Measurements from ENCODE around the gene CMYA5. TPM values are rescaled to one million over a fixed set of nuclear protein-coding genes. Genes with fewer than 3 reads are reported as not detected.

The CMYA5 gene
- total RNA-seq, 1 donor: 1.7 TPM

DNA sequence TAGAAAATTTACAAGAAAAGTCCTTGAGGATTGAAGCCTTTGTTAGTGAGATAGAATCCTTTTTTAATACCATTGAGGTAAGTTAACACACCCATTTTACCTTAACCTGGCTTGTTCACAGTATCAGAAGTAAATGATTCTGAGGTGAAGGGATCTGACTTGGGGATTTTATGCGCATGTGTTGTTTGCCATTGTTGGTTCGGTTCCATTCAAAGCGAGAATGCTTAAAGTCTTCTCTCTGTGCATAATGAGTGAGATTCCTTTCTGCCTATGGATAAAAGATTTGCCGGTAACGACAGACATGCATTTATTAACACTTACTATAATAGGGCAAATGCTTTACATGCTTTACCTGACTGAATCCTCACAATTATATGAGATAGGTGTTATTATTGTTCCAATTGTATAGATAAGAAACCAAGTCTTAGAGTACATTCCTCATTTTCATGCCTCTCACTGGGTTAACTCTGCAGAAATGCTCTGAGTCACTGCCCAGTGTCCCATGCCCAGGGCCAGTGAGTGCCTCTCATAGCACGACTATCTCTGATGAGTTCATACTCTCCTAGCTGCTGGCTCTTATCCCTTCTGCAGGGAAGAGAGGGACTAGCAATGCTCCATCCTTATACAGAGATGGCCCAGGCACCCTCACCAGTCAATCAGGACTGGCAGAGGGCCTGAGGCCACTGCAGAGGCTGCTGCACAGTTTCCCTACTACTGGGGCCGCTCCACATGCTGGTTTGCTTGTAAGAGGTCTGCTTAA lies 54.4 kb downstream of the CMYA5 start:
- TF ChIP-seq, protein P1, sequence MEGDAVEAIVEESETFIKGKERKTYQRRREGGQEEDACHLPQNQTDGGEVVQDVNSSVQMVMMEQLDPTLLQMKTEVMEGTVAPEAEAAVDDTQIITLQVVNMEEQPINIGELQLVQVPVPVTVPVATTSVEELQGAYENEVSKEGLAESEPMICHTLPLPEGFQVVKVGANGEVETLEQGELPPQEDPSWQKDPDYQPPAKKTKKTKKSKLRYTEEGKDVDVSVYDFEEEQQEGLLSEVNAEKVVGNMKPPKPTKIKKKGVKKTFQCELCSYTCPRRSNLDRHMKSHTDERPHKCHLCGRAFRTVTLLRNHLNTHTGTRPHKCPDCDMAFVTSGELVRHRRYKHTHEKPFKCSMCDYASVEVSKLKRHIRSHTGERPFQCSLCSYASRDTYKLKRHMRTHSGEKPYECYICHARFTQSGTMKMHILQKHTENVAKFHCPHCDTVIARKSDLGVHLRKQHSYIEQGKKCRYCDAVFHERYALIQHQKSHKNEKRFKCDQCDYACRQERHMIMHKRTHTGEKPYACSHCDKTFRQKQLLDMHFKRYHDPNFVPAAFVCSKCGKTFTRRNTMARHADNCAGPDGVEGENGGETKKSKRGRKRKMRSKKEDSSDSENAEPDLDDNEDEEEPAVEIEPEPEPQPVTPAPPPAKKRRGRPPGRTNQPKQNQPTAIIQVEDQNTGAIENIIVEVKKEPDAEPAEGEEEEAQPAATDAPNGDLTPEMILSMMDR (IDR thresholded peaks at IDR 0.05; ENCODE audit: insufficient read depth, low read length): no peak
- no peak overlapping the region for H3K4me3 ChIP-seq (ENCODE audit: low read depth, low read length)
- peak; percentile 6 for DNase-seq (ENCODE audit: low read depth)

DNA sequence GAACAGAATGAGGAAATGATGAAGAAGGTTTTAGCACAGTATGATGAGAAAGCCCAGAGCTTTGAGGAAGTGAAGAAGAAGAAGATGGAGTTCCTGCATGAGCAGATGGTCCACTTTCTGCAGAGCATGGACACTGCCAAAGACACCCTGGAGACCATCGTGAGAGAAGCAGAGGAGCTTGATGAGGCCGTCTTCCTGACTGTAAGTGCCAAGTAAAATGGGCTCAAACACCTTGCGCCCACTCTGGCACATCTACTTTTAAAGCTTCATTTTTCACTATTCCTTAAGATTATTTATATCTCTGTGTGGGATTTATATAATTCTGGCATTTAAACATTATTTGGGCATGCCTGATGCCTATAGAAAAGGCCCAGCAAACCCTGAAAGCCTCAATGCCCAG lies 55.6 kb downstream of the CMYA5 start:
- no peak for DNase-seq (ENCODE audit: low read depth)
- no peak overlapping the region for H3K4me3 ChIP-seq (ENCODE audit: low read depth, low read length)
- TF ChIP-seq, protein P1 (IDR thresholded peaks at IDR 0.05; ENCODE audit: insufficient read depth, low read length): no peak

DNA sequence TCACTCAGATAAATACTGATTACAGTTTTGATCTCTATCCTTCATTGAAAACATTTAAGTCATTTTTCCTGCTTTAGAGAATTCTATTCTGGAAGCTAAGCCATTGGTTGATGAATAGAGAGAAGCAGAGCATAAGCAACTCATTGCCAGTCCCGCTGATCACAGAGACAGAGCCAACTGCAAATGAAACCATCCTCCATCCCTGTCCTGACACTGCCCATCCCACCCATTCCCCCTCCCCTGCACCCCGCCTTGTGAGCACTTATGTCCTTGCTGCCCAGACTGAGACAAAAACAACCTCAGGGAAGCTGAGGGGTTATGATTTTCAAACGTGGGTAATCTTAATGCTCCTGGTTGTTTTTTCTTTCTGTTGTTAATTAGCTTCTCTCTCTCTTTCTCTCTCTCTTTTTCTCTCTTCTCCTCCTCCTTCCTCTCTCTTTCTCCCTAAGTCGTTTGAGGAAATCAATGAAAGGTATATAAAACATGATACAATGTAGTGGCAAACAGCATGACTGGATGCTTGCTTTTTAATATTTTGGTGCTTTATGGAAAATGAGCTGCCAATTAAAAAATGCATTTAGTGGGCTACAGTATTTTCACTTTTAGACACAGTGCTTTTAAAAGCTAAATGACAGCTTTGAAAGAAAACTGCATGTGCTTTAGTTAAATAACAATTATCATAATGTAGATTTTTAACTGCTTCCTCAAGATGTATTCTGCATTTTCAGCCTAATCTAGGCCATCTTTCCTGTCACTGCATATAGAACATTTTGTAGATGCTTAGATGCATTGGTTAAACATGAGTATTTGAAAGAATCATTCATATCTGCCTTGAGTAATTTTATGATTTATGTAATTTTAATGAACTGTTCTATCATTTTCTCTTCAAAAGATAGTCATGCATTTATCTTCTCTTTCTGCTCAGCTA lies 57.3 kb downstream of the CMYA5 start:
- no peak for DNase-seq (ENCODE audit: low read depth)
- TF ChIP-seq, protein P1 (IDR thresholded peaks at IDR 0.05; ENCODE audit: insufficient read depth, low read length): no peak
- H3K4me3 ChIP-seq (ENCODE audit: low read depth, low read length): no peak overlapping the region

DNA sequence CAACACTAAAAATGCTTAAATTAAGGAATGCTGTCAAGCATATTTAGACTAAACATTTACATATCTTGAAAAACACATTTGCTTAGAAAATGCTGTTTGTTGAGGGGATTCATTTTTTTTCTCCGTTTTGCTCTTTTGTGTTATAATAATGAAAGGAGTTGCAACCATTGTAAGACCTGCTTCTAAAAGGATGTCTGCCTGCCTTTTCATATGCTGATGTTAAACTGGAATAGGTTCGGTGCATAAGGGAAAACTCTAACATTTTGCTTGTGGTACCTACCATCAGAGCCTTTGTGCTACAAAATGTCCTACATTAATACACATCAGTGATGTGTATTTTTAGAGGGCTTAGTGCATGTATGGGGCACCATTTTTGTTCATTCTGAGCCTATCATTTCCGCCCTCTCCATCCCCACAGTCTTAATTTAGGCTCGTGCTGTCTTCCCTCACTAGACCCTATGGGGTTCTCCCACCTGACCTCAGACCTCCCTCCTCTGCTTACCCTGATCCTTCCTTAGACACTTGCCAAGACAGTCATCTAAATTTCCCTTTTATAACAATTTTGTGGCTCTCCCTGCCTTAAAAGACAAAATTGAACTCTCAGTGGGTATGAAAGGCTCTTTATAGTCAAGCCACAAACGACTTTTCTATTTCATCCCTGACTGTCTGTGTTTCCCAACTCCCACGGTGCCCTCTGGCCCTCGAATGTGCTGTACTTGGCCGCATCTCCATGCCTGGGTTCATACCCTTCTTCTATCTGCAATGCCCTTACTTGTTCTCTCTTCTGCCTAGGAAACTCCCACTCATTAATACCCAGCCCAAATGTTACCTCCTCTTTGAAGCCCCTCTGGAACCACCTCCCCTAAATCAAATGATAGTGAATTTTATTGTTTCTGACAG lies 61.2 kb downstream of the CMYA5 start:
- TF ChIP-seq, protein P1 (IDR thresholded peaks at IDR 0.05; ENCODE audit: insufficient read depth, low read length): no peak
- H3K4me3 ChIP-seq (ENCODE audit: low read depth, low read length): no peak overlapping the region
- no peak for DNase-seq (ENCODE audit: low read depth)

DNA sequence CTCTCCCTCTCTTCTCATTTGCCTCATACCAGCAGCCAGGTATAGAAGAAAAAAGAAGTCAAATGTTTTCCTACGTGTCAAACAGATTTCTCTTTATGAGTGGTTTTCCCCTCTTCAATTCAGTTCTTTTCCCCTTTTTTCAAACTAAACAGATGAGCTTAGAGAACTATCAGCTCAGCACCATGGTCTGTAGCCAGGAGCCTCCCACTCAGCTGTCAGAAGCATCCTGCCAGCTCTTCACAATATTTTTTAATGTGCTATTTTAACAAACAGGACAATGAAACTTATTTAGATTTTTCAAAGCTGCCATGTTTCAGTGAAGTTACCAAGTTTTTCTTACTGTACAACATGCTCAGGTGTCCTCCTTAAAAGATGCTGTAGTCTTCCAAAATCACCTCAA lies 63.5 kb downstream of the CMYA5 start:
- TF ChIP-seq, protein P1 (IDR thresholded peaks at IDR 0.05; ENCODE audit: insufficient read depth, low read length): no peak
- no peak overlapping the region for H3K4me3 ChIP-seq (ENCODE audit: low read depth, low read length)

More for the DNA sequence above, 63.5 kb downstream of the CMYA5 start:
- DNase-seq (ENCODE audit: low read depth): no peak
